NCI-H2227 (cell line): ENCODE results near the gene ABCA2.
"Not testable (repeated sequence)": the region's sequence is repeated elsewhere in the genome, so short reads cannot be mapped to it uniquely, and the experiment has no call there.

Experiments used
- DNase-seq: peaks from one replicate; lab custom pipeline; 2025; ENCODE audit not compliant: unreplicated experiment; lab: John Stamatoyannopoulos, UW

Gene ABCA2

DNA sequence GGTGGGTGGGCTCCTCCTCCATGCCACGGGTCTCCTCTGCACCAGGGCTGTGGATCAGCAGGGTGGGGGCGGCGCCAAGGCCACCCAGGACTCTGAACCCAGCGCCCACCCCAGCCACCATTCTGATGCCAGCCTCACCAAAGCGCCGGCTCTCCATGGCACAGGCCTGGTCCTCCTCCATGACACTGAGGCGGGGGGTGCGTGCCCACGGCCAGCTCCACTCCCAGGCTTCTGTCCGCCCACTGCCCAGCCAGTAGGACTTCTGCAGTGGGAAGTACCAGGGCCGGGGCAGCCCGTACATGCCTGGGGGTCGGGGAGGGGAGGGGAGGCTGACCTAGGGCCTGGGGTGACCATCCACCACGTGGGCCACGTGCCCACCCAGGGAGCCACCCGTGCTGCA, 11.6 kb downstream of the ABCA2 start:
- no peak for DNase-seq

- DNase-seq = no peak
Observed at GRCh38 chr9:137015976-137016375, 12.1 kb downstream of the ABCA2 start.

- no peak for DNase-seq
Observed at GRCh38 chr9:137015540-137015930, 12.5 kb downstream of the ABCA2 start.

GRCh38 chr9:137014776-137015539, 13.1 kb downstream of the ABCA2 start:
- DNase-seq = no peak

GRCh38 chr9:137014166-137014565, 13.9 kb downstream of the ABCA2 start:
- no peak for DNase-seq

DNA sequence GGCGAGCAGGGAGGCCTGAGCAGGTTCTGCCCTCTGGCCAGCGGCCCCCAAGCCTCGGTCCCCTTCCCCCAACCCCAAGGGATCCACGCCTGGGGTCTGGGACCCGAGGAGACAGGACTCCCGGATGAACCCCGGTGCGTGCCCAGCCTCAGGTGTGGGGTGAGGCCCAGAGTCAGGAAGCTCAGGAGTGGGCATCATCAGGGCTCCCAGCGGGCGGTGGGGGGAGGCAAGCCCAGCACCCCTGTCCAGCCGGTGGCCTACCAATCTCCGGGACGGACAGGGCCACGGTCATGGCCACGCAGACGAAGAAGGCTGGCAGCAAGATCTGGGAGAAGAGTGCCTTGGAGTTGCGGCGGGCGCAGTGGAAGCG, 14.5 kb downstream of the ABCA2 start:
- DNase-seq = no peak

DNA sequence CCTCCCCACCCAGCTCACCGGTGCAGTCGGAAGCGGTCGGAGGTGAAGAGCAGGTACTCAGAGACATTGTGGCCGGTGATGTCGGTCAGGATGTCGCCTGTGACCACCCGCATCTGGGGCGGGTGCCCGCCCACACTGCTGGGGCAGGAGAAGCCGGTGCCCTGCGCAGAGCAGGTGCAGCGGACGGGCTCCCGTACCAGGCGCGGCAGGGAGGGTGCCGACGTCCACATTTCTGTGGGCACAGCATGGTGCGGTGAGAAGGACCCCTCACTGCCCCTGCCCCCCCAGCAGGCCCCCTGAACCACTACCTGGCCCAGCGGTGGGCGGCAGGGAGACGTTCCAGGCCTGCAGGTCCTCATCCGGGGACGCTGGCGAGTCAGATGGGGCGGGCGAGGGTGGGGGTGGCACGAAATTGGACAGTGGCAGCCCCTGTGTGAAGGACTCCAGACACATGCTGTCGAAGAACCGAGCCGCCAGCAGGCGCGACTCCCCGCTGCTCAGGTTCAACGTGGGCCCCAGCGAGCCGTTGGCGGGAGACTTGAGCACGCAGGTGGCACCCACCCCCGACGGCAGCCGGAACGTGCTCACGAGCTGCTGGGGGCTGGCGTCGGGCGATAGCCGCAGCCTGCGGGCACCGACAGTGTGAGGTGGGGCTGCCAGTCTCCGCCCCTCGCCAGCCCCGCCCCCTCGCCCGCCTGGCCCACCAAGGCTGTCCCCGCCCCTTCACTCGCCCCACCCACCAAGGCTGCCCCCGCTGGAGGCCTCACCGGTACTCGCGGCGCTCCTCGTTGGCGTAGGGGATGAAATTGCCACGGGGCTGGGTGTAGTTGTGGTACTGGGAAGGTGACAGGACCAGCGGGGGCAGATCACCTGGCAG, 15.1 kb downstream of the ABCA2 start:
- no peak for DNase-seq

DNA sequence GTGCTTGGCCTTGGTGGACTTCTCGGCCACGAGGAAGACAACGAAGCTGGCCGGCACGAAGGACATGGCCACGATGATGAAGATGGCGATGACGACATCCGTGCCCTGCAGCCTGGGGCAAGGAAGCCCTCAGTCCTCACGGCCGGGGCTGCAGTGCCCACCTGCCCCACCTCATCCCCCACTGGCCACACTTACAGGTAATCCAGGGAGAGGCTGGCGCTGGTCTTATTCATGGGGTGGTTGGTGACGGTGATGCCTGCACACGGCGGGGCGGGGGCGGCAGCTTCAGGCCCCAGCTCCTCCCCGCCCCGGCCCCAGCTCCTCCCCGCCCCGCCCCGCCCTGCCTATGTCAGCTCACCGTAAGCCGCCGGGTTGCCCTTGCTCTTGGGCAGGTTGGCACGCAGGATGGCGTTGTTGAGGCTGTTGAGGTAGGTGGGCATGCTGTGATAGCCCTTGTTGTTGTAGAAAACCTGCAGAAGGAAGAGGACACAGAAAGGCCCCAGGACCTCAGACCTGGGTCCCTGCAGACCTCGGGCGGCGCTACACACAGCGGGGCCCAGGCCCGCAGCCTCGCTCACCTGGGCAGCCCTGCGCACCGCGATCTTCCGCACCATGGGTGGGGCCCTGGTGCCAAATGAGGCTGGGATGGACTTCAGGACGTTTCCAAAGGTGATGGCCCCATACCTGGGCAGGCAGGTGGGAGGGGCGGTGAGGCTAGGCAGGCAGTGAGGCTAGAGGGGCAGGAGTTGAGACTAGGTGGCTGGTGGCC, 15.9 kb downstream of the ABCA2 start:
- DNase-seq = no peak

DNA sequence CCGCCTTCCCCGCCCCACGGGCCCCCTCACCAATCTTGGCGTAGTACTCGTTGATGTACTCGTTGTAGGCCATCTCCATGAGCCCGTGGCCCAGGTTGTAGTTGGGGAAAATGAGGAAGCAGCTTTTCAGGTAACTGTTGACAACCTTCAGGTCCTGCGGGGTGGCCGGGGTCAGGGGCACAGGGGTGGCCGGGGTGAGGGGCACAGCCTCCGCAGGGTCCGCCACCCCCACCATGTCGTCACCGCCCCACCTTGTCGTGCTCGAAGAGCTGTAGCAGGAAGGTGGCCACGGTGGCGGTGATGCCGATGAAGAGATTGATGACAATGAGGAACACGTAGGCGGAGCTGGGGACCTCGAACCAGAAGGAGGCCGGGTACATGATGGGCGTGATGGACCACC, 16.9 kb downstream of the ABCA2 start:
- no peak for DNase-seq

DNA sequence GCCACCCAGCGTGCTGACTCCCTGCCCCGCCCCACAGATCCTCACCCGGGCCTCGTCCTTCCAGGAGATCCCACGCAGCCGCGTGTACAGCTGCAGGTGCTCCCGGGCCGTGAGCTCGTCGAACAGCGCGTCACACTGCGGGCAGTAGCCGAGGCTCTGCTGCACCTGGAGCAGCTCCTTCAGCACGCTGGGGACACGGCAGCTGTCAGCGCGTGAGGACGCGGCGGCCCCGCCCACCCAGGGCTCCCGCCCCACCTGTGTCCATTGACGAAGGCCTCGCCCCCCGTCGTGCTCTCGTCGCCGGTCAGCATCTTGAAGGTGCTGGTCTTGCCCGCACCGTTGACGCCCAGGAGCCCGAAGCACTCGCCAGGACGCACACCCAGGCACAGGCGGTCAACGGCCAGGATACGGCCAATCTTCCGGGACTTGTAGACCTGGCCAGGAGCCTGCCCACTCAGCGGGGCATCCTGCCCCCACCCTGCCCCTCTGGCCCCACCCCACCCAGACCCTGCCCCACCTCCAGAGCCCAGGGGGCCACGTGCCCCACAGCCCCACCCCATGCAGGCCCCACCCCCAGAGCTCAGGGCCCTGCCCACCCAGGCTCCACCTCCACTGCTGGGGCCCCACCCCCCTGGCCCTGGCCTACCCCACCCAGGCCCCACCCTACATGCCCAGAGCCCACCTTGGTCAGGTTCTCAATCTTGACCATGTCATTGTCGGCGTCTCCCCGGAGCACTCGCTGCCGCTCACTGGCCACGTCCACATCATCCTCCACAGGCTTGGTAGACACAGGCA, 17.9 kb downstream of the ABCA2 start:
- DNase-seq = no peak

DNA sequence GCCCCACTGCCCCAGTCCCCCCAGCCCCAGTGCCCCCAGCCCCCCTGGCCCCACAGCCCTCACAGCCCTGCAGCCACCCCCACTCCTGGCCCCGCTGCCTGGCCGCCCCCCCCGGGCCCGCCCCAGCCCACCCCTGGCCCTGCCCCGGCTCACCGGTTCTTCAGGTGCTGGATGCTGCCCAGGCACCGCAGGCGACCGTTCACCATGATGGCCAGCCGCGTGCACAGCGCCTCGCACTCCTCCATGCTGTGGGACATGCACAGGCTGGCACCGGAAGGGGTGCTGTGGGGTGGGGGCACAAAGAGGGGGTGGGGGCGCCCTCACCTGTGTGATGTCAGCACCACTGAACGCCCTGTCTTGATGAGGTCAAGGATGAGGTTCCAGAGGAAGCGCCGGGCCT, 18.8 kb downstream of the ABCA2 start:
- DNase-seq = no peak

GRCh38 chr9:137008312-137008711, 19.7 kb downstream of the ABCA2 start:
- DNase-seq = no peak

GRCh38 chr9:137007816-137008270, 20.2 kb downstream of the ABCA2 start:
- DNase-seq = no peak

DNA sequence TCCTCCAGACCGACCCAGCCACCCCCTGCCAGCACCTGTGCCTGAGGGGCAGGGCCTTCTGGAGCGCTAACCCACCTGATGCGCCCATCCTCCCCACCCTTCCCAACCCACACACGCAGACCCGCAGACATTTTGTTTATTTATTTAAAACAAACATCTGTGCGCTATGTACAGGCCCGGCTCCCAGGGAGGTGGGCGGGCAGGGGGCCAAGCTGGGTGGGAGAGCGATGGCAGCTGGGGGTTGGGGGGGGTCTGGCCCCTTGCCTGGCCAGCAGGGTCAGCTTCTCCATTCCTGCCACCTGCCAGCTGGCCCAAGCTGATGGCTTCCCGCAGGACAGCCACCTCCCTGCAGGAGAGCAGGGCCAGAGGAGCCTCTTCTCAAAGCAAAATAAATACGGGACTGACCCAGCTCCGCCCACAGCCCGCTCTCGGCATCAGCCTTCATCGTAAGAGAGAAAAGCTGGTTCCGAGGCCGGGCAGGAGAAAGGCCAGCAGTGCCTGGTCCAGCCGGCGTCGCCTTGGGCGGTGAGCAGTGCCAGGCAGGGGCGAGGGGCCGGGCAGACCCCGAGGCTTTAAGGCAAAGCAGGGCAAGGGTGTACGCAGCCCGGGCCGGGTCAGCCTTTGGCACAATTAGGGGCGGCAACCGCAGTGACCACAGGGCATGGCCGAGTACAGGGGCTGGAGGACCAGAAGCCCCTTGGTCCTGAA, 20.8 kb downstream of the ABCA2 start:
- DNase-seq = no peak

DNA sequence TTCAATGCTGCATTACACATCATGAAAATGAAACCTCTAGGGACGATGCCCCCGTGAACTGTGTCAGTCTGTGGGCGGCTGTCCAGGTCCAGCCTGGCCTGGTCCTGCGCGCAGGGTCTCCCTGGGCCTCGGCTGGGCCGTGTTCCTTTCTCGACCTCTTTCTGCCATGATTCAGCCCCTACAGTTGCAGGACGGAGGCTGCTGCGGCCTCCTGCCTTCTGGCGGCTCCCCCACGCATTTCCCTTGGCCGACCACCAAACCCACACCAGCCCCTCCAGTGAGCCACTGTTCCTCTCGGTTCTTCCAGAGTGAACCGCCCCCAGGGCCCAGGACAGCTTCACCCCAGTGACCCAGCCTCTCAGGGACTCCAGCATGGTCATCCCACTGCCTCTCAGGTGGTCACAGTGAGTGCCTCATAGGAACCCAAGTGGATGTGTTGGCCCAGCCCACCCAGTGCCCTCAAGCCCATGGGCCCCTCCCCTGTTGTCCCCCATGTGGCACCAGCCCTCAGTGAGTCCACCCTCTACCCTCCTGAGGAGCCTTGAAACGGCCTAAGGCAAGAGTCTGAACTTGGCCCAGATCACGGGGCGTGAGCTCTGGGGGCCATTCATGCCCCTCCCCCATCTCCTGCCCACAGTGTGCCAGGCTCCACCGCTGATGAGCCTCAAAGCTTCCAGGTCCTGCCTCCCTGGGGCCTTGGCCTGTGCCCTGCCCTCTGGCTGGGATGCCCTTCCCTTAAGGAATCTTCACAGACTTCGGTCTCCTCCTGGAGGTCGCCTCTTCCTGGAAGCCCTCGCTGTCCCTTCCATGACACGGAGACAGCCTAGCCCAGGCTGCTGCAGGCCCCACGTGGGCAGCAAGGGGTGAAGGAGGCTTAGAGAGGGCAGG, 21.7 kb downstream of the ABCA2 start:
- no peak for DNase-seq

- DNase-seq = not testable (repeated sequence)
Observed at GRCh38 chr9:137004285-137004684, 23.8 kb downstream of the ABCA2 start.

DNA sequence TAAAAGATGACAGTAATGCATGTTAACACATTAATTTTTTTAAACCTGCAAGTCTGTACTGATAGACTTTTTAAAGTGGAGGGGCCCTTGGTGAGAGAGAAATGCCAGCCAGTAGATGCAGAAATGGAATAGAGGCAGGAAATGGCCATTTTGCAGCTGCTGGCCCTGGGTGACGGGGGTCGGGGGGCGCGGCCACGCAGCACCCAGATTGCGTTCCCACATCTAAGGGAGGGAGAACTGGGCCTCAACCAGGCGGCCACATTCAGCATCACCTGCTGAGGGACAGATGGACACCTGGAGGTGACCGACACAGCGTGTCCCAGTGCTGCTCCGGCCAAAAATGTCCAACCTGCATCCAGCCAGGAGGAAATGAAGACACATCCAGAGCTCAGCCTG, 25.4 kb downstream of the ABCA2 start:
- DNase-seq = no peak

GRCh38 chr9:137001857-137002645, 26.0 kb downstream of the ABCA2 start:
- DNase-seq = no peak
